ENCODE data around the gene KCNAB2.

The KCNAB2 gene

DNA sequence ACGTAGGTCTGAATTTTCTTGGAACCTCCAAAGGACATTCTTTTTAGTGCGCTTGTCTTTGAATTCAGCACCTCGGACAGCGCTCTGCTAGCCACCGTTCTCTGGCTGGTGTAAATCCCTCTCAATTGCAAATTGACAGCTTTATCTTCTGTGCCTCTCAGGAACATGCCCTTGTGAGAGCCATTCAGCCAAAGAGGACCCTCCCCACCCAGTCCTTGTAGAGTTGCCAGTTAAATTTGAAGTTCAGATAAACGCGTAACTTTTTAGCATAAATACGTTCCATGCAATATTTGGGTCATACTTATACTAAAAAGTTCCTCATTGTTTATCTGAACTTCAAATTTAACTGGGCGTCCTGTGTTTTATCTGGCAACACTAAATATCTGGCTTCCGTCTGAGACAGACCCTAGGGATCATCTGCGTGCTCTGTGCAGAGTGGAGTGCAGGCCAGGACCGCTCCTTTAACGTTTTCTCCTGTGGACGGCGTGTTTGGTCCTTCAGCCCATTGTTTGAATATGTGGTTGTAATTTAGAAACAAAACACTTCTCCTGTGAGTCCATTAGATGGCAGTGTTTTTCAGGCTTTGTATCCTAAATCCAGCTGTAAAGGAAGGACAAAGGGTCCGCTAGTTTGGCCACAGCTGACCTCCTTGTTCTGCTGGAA is 7.0 kb downstream of the KCNAB2 start:
- peaks cover 51% of the 10 kb centered on the region for H3K27me3 Mint-ChIP-seq (ENCODE audit: low read depth)
- H3K36me3 Mint-ChIP-seq (ENCODE audit: low read depth) = no peaks in the 10 kb centered on the region
- TF ChIP-seq CTCF (IDR thresholded peaks at IDR 0.05; ENCODE audit: unreplicated experiment in 3 of 3) = peak; percentile 63 to 74 (median 72)
- no peaks in the 10 kb centered on the region for H3K9me3 Mint-ChIP-seq
- no peak overlapping the region for H3K27ac Mint-ChIP-seq
- H3K4me3 Mint-ChIP-seq = no peak overlapping the region
- no peaks in the 10 kb centered on the region for H3K4me1 Mint-ChIP-seq

DNA sequence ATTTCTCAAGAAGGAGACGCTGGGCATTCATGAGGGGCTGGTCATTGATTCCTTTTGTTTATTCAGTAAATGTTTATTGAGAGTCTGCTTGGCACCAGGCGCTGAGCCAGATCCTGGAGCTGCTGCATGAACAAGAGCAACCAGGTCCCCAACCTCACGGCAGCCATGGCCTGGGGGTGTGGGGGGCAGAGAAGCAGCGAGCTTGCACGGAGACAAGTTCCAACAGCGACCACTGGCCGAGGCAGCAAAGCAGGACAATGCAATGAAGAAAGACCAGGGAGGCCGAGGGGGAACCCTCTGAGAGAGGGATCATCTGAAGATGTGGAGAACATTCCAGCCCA is 7.5 kb downstream of the KCNAB2 start:
- Mint-ChIP-seq H3K36me3 (ENCODE audit: low read depth) (no peaks in the 10 kb centered on the region), H3K4me1 (no peaks in the 10 kb centered on the region), H3K9me3 (no peaks in the 10 kb centered on the region), H3K27ac (no peak overlapping the region), H3K27me3 (ENCODE audit: low read depth) (peaks cover 49% of the 10 kb centered on the region), H3K4me3 (no peak overlapping the region)
- TF ChIP-seq CTCF (IDR thresholded peaks at IDR 0.05; ENCODE audit: unreplicated experiment in 3 of 3) = peak in 1 of 3 experiments; percentile 23

DNA sequence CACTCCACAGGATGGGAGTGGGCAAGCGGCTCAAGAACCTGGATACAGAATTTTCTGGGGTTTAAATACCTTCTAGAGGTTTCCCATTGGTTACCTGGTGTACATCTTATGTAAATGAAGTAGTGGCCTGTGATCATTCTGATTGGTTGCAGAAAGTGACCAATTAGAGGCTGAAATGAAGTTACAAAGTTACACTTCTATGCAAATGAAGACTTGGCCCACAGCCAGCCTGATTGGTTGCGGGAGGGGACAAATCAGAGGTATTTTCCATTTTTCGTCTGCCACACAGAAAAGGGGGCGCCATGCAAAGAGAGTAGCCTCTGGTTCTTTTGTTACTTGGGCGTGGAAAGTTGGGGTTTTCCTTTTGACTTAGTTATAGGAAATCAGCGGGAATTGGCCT is 8.9 kb downstream of the KCNAB2 start:
- Mint-ChIP-seq H3K27ac (no peak overlapping the region), H3K4me1 (no peaks in the 10 kb centered on the region), H3K4me3 (no peak overlapping the region), H3K36me3 (ENCODE audit: low read depth) (no peaks in the 10 kb centered on the region), H3K27me3 (ENCODE audit: low read depth) (peaks cover 48% of the 10 kb centered on the region), H3K9me3 (no peaks in the 10 kb centered on the region)
- TF ChIP-seq CTCF (IDR thresholded peaks at IDR 0.05; ENCODE audit: unreplicated experiment in 3 of 3) = no peak

DNA sequence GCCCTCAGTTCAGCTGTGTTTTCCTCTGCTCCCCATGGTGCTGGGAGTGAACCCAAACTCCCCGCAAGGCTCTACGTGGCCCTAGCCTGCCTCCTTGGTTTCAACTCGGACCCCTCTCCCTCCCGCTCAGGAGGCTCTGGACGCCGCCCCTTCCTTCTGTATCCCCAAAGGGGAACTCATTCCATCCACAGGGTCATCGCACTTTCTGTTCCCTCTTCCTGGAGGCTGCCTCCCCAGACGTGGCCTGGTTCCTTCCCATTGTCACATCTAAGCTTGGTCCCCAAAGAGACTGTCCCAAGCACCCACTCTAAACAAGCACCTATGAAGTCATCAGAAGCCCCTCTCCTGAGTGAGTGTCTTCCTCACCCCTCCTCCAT is 10.9 kb downstream of the KCNAB2 start:
- Mint-ChIP-seq H3K27me3 (ENCODE audit: low read depth) (peaks cover 48% of the 10 kb centered on the region), H3K36me3 (ENCODE audit: low read depth) (no peaks in the 10 kb centered on the region)
- no peak for TF ChIP-seq CTCF (IDR thresholded peaks at IDR 0.05; ENCODE audit: unreplicated experiment in 3 of 3)

DNA sequence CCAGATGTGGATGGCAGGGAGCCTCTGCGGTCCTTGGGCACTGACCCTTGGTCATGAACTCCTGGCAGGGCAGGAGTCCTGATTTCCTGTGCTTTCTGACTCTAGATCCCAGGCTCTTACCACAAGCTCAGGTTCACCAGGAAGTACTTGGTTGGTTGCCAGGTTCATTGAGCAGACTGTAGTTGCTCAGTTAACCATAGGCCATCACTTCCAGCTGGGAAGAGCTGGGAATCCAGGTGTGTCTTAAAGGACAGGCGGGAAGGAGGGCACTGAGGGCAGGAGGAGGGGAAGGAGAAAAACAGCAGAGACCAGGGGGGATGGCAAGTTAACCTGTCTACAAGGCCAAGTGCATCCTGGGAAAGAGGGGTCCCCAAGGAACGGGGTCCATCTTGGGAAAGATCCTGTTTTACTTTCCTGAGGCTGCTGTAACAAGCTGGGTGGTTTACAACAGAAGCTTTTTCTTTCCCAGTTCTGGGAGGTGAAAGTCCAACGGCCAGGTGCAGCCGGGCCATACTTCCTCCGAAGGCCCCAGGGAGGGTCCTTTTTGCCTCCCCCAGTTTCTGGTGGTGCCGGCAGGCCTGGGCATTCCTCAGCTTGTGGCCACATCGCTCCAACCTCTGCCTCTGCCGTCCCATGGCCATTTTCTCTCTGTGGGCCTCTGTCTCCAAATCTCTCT is 11.6 kb downstream of the KCNAB2 start:
- no peak for TF ChIP-seq CTCF (IDR thresholded peaks at IDR 0.05; ENCODE audit: unreplicated experiment in 3 of 3)
- Mint-ChIP-seq H3K4me3 (no peak overlapping the region), H3K27me3 (ENCODE audit: low read depth) (peaks cover 41% of the 10 kb centered on the region), H3K36me3 (ENCODE audit: low read depth) (no peaks in the 10 kb centered on the region), H3K9me3 (no peaks in the 10 kb centered on the region), H3K4me1 (no peaks in the 10 kb centered on the region), H3K27ac (no peak overlapping the region)

More for the DNA sequence above, 10.9 kb downstream of the KCNAB2 start:
- Mint-ChIP-seq H3K27ac (no peak overlapping the region), H3K4me3 (no peak overlapping the region), H3K9me3 (no peaks in the 10 kb centered on the region), H3K4me1 (no peaks in the 10 kb centered on the region)

GRCh38 chr1:6059866-6060265 is 14.2 kb downstream of the KCNAB2 start:
- Mint-ChIP-seq H3K9me3 (no peaks in the 10 kb centered on the region), H3K4me3 (no peak overlapping the region), H3K36me3 (ENCODE audit: low read depth) (no peaks in the 10 kb centered on the region)

More at GRCh38 chr1:6059866-6060265, 14.2 kb downstream of the KCNAB2 start:
- Mint-ChIP-seq H3K4me1 (peaks cover 5% of the 10 kb centered on the region), H3K27me3 (ENCODE audit: low read depth) (peaks cover 40% of the 10 kb centered on the region), H3K27ac (no peak overlapping the region)
- TF ChIP-seq CTCF (IDR thresholded peaks at IDR 0.05; ENCODE audit: unreplicated experiment in 3 of 3) = no peak

All from nephron (organoid).